ENCODE data around the gene PPM1L. TPM values are rescaled to one million over a fixed set of nuclear protein-coding genes. Genes with fewer than 3 reads are reported as not detected.

Gene PPM1L
- total RNA-seq, 1 experiment from 2014 or later, result 7.3 TPM

- H2AFZ ChIP-seq (ENCODE audit: low read length), result no peak overlapping the region
- H3K9me3 Mint-ChIP-seq, result no peaks in the 10 kb centered on the region
- no peaks in the 10 kb centered on the region for H4K20me1 ChIP-seq (ENCODE audit: control insufficient read depth, insufficient read depth, insufficient read length)
- no peaks in the 10 kb centered on the region for H3K27me3 Mint-ChIP-seq (ENCODE audit: low read depth)
- no peak overlapping the region for H2BK12ac ChIP-seq (ENCODE audit: insufficient read length, low read depth, low read length)
- no peaks in the 10 kb centered on the region for H3K4me1 Mint-ChIP-seq
- H3K56ac ChIP-seq (ENCODE audit: insufficient read length, low read depth, low read length), result no peak overlapping the region
- no peak for TF ChIP-seq CTCF (conservative IDR thresholded peaks at IDR 0.05)
- H3K4me1 ChIP-seq (ENCODE audit: insufficient read depth, low read length), result no peaks in the 10 kb centered on the region
- H2BK15ac ChIP-seq (ENCODE audit: low read depth, low read length), result no peak overlapping the region
- H2BK120ac ChIP-seq (ENCODE audit: low read depth, low read length, poor library complexity, severe bottlenecking), result no peak overlapping the region
- no peak overlapping the region for H3K4me2 ChIP-seq (ENCODE audit: insufficient read depth, insufficient read length, low read length)
- no peak overlapping the region for H3K4ac ChIP-seq (ENCODE audit: low read depth, low read length)
- no peaks in the 10 kb centered on the region for H3K79me1 ChIP-seq (ENCODE audit: insufficient read depth, low read depth, low read length, poor library complexity, severe bottlenecking)
- H3K18ac ChIP-seq (ENCODE audit: insufficient read length, low read depth, low read length), result no peak overlapping the region
- no peak overlapping the region for H3K9ac ChIP-seq (ENCODE audit: extremely low read depth, insufficient read length, low read length)
- H3K9me3 ChIP-seq (ENCODE audit: control insufficient read depth, low read depth, low read length), result no peaks in the 10 kb centered on the region
- H3K14ac ChIP-seq (ENCODE audit: insufficient read depth, low read length), result no peak overlapping the region
- H3K27me3 ChIP-seq (ENCODE audit: insufficient read depth, low read length), result no peaks in the 10 kb centered on the region
- H4K91ac ChIP-seq (ENCODE audit: insufficient read length, low read depth, low read length), result no peak overlapping the region
- no CpG with 5 or more reads among the region's 3 CpGs for WGBS (ENCODE audit: extremely low coverage, insufficient read length, low lambda C conversion rate)
- DNase-seq, result no peak
- no peaks in the 10 kb centered on the region for H3K79me2 ChIP-seq (ENCODE audit: insufficient read depth, low read length)
- no peak overlapping the region for H4K8ac ChIP-seq (replicated peaks; ENCODE audit: insufficient read length, low read depth, low read length)
- H2AK5ac ChIP-seq (ENCODE audit: insufficient read length, low read length), result no peak overlapping the region
- no peak overlapping the region for H3K27ac ChIP-seq (ENCODE audit: insufficient read length, low read depth, low read length)
- H3K27ac Mint-ChIP-seq, result peak overlapping the region in 1 of 3 experiments; percentile 0; a peak in 1 of 7 replicates
- H4K5ac ChIP-seq (ENCODE audit: insufficient read length, low read depth, low read length), result no peak overlapping the region
- H3T11ph ChIP-seq (ENCODE audit: low read length), result no peak overlapping the region
- no peaks in the 10 kb centered on the region for H3K36me3 Mint-ChIP-seq (ENCODE audit: insufficient read depth in 1 of 3, low read depth in 3 of 3)
- no peak overlapping the region for H3K23ac ChIP-seq (ENCODE audit: insufficient read length, low read depth, low read length)
- no peak overlapping the region for H2BK20ac ChIP-seq (ENCODE audit: low read depth, low read length, poor library complexity, severe bottlenecking)
- no peak overlapping the region for H2BK5ac ChIP-seq (ENCODE audit: insufficient read length, low read length)
- H3K23me2 ChIP-seq (ENCODE audit: insufficient read length, low read depth, low read length, poor library complexity, severe bottlenecking), result no peaks in the 10 kb centered on the region
- H3K4me3 Mint-ChIP-seq, result no peak overlapping the region
These were observed 18.1 kb downstream of the PPM1L start for GRCh38 chr3:160774172-160774571.
